Mucosa of stomach (tissue), 1 donor: ENCODE measurements around the gene IL21R.

Source experiments
- H3K27me3 ChIP-seq: one replicate; pipeline ENCODE4 v1.7.0; 2013; ENCODE audit warnings: mild to moderate bottlenecking, low read length; ENCODE audit not compliant: control insufficient read depth, insufficient read depth
- H3K36me3 ChIP-seq: one replicate; pipeline ENCODE4 v1.7.0; 2013; ENCODE audit warnings: low read length; ENCODE audit not compliant: control insufficient read depth, insufficient read depth
- H3K4me1 ChIP-seq: one replicate; pipeline ENCODE4 v1.7.0; 2013; ENCODE audit warnings: mild to moderate bottlenecking, low read length; ENCODE audit not compliant: control insufficient read depth, insufficient read depth
- H3K4me3 ChIP-seq: one replicate; pipeline ENCODE4 v1.7.0; 2013; ENCODE audit warnings: low read length
- H3K9ac ChIP-seq: one replicate; pipeline ENCODE4 v1.7.0; 2013; ENCODE audit warnings: mild to moderate bottlenecking, low read length, moderate library complexity
- H3K9me3 ChIP-seq: one replicate; pipeline ENCODE4 v1.7.0; 2013; ENCODE audit warnings: mild to moderate bottlenecking, low read length, moderate library complexity; ENCODE audit not compliant: control insufficient read depth
- donor health status: Pancreatic carcinoma.

Gene IL21R

DNA sequence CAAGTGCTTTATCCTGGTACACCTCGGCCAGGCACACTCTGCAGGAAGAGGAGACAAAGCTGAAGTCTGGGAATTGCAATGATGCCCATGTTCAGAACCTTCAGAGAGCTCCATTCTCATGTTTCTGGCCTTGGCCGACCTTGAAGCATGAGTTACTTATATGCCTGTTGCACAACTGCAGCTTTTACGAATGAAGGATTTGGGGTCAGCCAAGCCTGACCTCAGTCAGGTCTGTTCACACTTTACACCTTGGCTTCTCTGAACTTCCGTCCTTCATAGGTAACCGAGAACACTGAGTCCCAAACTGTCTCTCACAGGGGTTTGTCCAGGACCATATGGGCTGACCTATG, 81.1 kb downstream of the IL21R start:
- no peaks in the 10 kb centered on the region for H3K4me1 ChIP-seq
- H3K36me3 ChIP-seq, result peaks cover 36% of the 10 kb centered on the region
- no peak overlapping the region for H3K9ac ChIP-seq
- no peaks in the 10 kb centered on the region for H3K27me3 ChIP-seq
- H3K4me3 ChIP-seq, result no peak overlapping the region
- no peaks in the 10 kb centered on the region for H3K9me3 ChIP-seq

DNA sequence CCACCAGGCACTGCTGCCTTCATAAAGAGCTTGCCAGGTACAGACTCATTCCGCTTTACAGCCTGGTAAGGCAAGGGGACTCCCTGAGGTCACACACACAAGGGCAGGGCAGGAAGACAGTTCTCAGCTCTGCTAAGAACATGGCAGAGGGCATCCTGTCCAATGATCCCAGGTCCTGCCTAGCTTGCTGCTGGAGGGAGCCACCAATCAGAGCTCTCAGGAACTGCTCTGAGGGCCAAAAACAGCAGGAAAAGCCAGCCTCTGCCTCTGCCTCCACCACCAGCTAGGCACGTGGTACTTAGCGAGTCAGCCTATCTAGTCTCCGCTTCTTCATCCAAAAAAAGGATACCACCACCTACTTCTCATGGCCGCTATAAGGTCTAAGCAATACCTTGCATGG, 81.7 kb downstream of the IL21R start:
- Histone ChIP-seq H3K36me3 (peaks cover 39% of the 10 kb centered on the region), H3K9ac (no peak overlapping the region), H3K4me1 (no peaks in the 10 kb centered on the region), H3K4me3 (no peak overlapping the region), H3K27me3 (no peaks in the 10 kb centered on the region), H3K9me3 (no peaks in the 10 kb centered on the region)

DNA sequence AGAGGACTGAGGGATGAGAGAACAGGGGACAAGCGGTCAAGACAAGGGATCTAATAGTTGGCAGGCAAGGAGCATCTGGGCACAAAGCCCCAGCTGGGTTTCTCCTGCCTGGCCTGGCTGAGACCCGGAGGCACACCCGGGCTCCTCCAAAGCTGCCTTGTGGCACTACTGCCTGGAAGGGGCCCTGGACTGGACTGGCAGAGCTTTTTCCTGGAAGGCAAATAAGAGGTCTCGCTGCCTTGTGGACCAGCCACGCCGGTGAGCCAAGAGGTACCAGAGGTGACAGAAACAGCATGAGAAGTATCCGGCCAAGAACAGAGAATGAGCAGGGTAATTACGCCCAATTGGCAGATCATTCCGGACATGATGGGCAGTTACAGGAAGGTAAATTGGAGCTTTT, 83.2 kb downstream of the IL21R start:
- H3K27me3 ChIP-seq, result no peaks in the 10 kb centered on the region
- H3K9ac ChIP-seq, result no peak overlapping the region

DNA sequence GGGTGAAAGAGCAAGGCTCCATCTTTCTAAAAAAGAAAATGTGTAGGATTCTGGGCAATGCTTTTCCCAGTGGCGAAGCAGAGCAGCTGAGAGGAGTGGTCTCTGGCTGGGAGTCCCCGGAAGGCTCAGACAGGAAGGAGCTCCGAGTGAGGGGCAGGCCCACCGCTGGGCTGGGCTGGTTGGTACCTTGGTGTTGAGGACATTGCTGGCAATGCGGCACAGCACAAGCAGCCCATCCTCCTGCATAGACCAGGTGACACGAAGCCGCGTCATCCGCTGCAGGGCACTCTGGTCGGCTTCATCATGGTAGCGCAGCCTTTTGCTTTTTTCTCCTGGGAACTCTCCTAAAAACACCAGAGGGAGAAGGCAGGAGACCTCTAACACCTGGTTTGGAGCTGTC, 83.8 kb downstream of the IL21R start:
- H3K4me1 ChIP-seq, result no peaks in the 10 kb centered on the region
- H3K9me3 ChIP-seq, result no peaks in the 10 kb centered on the region
- no peak overlapping the region for H3K9ac ChIP-seq
- H3K36me3 ChIP-seq, result peaks cover 43% of the 10 kb centered on the region
- no peaks in the 10 kb centered on the region for H3K27me3 ChIP-seq
- no peak overlapping the region for H3K4me3 ChIP-seq

More for the DNA sequence above, 83.2 kb downstream of the IL21R start:
- Histone ChIP-seq H3K4me1 (no peaks in the 10 kb centered on the region), H3K9me3 (no peaks in the 10 kb centered on the region), H3K4me3 (no peak overlapping the region), H3K36me3 (peaks cover 43% of the 10 kb centered on the region)

DNA sequence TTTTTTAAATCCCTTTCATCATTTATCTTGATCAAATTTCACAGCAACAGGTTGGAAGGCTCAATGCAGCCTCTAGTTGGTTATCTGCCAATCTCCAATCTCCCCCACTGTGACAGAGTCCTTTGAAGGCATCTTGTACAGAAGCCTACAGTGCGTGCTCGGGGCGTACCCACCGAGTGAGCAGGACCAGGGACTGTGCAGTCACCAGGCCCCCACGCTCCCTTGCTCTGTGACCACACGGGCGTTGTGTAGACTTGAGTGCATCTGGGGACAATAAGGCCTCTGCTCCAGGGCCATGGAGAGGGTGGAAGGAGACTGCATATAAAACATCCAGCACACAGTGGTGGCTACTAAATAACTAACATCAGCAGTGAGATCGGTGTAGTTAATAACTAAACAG, 84.4 kb downstream of the IL21R start:
- peaks cover 40% of the 10 kb centered on the region for H3K36me3 ChIP-seq

DNA sequence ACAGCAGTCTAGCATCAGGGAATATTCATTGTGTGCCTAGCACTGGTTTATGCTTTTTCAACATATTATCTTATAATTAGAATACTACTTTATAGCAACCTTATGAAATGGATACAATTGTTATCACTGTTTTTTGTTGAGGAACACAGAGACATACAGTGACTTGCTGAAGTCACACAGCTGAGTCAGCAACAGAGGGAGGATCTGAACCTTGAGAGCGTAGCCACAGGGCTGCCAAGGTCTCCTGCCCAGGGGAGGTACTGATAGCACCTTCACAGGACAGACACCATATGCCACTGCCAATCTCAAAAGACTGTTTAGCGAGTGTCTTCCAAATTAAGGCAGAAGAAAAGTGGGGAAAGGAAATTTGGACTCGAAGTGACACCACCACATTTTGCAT, 84.8 kb downstream of the IL21R start:
- Histone ChIP-seq H3K9me3 (no peaks in the 10 kb centered on the region), H3K4me3 (no peak overlapping the region), H3K36me3 (peaks cover 36% of the 10 kb centered on the region), H3K4me1 (no peaks in the 10 kb centered on the region), H3K27me3 (no peaks in the 10 kb centered on the region), H3K9ac (no peak overlapping the region)

More for the DNA sequence above, 84.4 kb downstream of the IL21R start:
- H3K9me3 ChIP-seq, result no peaks in the 10 kb centered on the region
- no peaks in the 10 kb centered on the region for H3K4me1 ChIP-seq
- H3K9ac ChIP-seq, result no peak overlapping the region
- H3K27me3 ChIP-seq, result no peaks in the 10 kb centered on the region
- H3K4me3 ChIP-seq, result no peak overlapping the region

DNA sequence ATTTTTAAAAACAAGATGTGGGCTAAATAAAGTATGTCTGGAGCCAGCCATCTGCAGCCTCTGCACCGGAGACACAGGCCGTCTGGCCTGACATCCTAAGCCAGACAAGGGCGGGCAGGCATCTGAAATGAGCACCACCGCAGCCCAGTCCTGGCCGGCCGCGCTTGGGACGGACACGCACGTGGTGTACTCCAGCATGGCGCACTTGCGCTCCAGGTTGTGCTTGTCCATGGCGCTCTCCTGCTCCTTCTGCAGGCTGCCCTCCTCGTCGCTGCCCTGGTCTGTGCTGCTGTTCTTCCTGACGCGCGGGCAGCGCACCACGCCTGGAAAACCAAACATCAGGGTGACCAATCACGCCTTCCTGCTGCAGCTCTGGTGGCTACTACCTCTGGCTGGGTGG, 87.4 kb downstream of the IL21R start:
- Histone ChIP-seq H3K9me3 (no peaks in the 10 kb centered on the region), H3K4me1 (no peaks in the 10 kb centered on the region), H3K4me3 (no peak overlapping the region), H3K27me3 (no peaks in the 10 kb centered on the region), H3K36me3 (peaks cover 18% of the 10 kb centered on the region), H3K9ac (no peak overlapping the region)

DNA sequence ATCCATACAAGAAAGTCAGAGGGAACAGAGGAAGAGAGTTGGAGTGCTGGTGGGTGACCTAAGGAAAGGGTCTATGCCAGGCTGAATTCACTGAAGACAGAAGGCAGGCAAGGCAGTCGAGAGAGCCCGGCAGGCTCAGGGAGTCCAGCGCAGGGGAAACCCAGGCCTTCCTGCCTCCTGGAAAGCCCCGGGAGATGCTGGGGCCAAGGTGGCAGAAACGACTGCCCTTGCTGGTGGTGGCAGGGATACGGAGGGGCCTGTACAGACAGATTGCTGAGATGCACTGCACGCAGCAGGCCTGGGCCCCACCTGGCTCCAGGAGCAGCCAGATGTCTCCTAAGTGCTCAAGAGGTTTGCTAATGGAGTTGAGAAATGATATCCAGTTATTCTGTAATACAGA, 87.9 kb downstream of the IL21R start:
- no peak overlapping the region for H3K9ac ChIP-seq
- peaks cover 14% of the 10 kb centered on the region for H3K36me3 ChIP-seq
- H3K4me1 ChIP-seq, result no peaks in the 10 kb centered on the region
- no peaks in the 10 kb centered on the region for H3K9me3 ChIP-seq
- H3K4me3 ChIP-seq, result no peak overlapping the region
- H3K27me3 ChIP-seq, result no peaks in the 10 kb centered on the region

DNA sequence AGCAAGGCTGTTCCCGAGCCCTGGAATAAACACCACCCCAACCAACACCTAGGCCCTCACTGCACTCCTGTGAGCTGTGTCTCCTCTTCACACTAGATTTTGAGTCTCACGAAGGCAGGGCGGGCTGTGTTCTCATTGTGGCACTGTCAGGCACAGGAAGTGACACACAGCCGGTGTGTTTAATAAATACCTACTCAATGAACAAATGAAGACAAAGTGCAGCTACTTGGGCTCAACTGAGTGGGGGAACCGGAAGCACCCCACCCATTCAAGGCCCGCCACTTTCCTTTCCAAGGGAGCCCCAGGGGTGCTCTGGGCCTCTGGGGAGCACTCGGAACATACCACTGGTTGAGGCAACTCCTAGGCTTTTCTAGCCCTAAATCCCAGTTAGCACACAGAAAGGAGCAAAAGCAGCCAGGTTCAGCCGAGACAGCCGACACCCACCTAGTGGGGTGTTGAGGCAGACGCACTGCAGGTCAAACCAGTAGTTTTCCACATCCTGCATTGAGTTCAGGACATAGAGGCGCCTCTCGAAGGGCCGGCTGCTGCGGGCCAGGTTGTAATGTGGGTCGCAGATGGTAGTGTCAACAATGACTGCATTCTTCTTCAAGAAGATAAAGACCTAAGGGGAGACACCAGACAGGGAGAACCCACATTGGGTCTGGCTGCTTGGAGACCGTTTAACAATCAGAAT, 90.1 kb downstream of the IL21R start:
- peaks cover 7% of the 10 kb centered on the region for H3K36me3 ChIP-seq
- no peaks in the 10 kb centered on the region for H3K4me1 ChIP-seq
- no peaks in the 10 kb centered on the region for H3K27me3 ChIP-seq
- H3K9ac ChIP-seq, result no peak overlapping the region
- H3K9me3 ChIP-seq, result no peaks in the 10 kb centered on the region
- H3K4me3 ChIP-seq, result no peak overlapping the region

DNA sequence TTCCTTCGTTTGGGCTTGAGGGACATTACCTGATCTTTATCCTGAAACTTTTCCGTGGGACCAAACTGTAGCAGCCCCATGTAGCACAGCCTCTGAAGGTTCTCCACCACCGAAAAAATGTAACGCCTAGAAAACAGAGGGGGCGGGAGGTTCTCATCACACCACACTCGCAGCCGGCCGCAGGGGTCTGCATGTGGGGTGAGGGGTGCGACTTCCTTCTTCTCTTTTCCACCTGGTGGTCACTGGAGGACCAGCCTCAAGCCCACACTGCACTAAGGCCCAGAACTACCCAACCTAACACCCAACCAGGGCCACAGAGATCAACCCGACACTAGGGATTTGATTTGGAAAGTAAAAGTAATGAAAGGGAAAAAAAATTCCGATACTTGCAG, 90.6 kb downstream of the IL21R start:
- Histone ChIP-seq H3K9ac (no peak overlapping the region), H3K36me3 (peaks cover 7% of the 10 kb centered on the region), H3K4me1 (no peaks in the 10 kb centered on the region), H3K4me3 (no peak overlapping the region), H3K9me3 (no peaks in the 10 kb centered on the region), H3K27me3 (no peaks in the 10 kb centered on the region)

DNA sequence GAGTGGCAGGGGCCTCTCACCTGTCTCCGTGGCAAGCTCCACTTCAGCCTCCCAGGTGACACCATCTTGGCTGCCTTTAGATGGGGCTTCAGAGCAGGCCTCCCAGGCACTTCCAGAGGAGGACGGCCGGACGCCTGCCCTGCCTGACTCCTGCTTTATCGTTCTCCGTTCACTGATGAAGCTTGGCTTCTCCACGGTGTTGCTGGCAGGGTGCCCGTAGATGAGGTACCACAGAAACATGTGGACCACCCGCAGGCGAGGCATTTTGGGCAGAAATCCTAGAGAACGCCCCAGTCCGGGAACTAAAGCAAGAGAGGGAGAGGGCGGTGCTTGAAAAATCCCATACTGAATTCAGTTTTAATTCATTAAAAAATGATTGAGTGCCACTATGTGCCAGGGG, 93.2 kb downstream of the IL21R start:
- no peaks in the 10 kb centered on the region for H3K9me3 ChIP-seq
- H3K9ac ChIP-seq, result no peak overlapping the region
- no peak overlapping the region for H3K4me3 ChIP-seq
- H3K36me3 ChIP-seq, result no peaks in the 10 kb centered on the region
- no peaks in the 10 kb centered on the region for H3K4me1 ChIP-seq
- H3K27me3 ChIP-seq, result no peaks in the 10 kb centered on the region

DNA sequence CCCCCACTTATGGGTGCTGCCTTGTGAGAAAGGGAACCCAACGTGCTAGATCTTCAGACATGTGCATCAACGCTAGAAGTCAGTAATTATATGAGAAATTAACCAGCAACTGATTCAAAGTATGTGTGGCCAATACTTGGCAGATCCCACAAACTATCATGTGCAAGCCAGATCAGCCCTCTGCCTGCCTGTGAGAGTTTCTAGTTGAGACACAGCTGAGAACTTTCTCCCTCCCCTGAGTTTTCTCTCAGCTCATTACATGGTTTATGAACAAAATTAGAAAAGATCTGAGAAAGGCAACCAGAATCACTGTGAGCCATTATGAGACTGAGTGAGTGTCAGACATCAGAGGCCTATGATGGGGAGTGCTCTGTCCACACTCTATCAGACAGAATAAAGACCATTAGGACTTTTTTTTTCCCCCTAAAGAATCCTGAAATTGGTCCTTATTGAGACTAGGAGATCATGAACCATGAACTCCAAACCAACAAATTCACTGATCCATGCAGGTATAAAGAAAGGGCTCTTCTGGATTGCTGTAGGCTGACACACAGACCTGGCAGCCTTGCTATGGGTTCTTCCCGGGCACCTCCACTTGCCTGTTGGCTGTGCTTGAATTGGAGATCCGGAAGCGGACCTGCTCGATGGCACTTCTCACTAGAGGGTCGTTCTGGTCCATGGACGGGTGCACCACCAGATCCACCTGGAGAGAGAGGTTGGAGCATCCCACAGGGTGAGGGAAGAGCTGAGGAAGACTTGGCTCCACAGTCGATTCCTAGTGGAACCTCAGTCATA, 96.3 kb downstream of the IL21R start:
- peaks cover 13% of the 10 kb centered on the region for H3K36me3 ChIP-seq
- no peaks in the 10 kb centered on the region for H3K4me1 ChIP-seq
- no peaks in the 10 kb centered on the region for H3K9me3 ChIP-seq
- no peak overlapping the region for H3K4me3 ChIP-seq
- no peaks in the 10 kb centered on the region for H3K27me3 ChIP-seq
- H3K9ac ChIP-seq, result no peak overlapping the region
